Cerebellar cortex (tissue), 1 donor: ENCODE data around the gene TMEM187.
A peak's percentile ranks its signal among the peaks of the same experiment; 100 is the strongest.
"Not testable (repeated sequence)": the region's sequence is repeated elsewhere in the genome, so short reads cannot be mapped to it uniquely, and the experiment has no call there.

ENCODE experiments used
- DNase-seq: peaks from one replicate; pipeline ENCODE4 v3.0.0-alpha.2; 2015; ENCODE audit warnings: low spot score

TMEM187 gene

GRCh38 chrX:153971124-153971449, 1.5 kb upstream of the TMEM187 start:
- DNase-seq = peak; percentile 84

DNA sequence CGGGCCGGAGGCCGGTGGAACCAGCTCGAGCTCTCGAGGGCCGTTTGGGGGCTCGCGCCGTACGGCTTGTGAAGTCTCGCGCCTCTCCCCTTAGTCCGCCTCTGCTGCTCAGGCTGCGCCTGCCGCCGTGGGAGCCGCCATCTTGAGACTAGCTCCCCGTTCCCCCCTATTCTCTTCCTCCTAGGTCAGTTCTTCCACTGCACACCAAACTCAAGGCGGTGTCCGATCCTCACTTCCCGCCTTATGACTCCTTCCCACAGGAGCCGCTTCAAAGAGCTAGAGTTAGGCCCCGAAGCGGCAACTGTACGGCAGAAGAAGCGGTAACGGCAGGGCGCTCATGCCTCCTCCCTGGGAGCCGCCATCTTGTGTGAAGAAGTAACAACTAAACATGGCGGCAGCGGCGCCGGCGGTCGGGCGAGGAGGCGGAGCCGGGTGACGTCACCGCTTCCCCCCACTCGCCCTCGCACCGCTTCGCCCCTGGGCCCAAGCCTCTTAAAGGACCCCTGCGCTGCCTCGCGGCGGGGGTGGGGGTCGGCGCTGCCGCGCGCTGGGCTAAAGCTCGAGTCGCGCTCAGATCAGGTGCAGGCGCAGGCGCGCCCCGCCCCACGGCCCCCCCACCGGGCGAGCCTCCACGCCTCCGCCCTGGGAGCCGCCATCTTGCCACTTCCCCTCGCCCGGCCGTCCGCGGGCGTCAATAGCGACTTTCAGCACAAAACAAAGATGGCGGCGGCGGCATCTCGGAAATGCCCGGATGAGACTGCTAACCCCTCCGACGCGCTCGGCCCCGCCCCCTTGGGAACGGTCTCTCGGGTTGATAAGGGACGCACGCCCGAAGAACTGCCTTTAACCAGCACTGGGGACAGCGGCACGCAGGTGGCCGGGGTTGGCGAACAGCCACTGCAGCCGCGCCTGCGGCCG, 845 bp upstream of the TMEM187 start, which contains the start of gene HCFC1:
TSS of gene HCFC1 (minus strand) at position 369 of the 918 bp plus-strand sequence. CDS start 978 bp downstream, outside the sequence.
- peak; percentile 86 for DNase-seq

DNA sequence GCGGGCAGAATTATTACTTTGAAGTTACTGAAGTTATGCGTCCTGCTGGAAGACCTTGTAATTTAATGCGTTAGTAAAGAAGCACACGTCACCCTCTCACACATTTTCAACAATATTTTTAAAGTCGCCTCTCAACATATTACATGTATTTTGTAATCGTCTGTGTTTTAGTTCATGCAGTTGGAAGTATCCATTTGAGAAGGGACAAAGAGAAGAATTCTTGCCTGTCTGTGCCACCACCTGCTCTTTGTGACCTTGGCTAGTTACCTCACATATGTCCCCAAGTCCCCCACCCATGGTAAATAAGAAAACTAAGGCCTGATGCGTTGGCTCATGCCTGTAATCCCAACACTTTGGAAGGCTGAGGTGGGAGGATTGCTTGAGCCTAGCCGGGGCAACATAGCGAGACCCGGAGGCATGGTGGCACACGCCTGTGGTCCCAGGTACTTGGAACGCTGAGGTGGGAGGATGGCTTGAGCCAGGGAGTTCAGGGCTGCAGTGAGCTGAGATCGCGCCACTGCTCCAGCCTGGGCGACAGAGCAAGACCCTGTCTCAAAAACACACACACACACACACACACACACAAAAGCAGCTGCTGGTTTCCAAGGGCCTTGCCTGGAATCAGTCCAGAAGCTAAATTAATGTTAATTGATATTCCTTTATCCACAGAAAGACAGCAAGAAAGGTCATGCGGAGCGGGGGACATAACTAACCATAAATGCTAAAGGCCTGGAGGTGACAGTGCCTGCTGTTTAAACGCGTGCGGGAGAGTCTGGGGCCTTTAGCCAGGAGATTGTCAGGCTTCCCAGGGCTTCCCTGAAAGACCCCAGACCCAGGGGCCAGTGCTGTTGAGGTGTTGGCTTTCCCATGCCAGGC, 811 bp downstream of the TMEM187 start:
- DNase-seq = no peak

- DNase-seq = no peak
Measured at GRCh38 chrX:153974003-153974725, 1.6 kb downstream of the TMEM187 start.

- DNase-seq = no peak
Measured at GRCh38 chrX:153974726-153975286, 2.3 kb downstream of the TMEM187 start.

DNA sequence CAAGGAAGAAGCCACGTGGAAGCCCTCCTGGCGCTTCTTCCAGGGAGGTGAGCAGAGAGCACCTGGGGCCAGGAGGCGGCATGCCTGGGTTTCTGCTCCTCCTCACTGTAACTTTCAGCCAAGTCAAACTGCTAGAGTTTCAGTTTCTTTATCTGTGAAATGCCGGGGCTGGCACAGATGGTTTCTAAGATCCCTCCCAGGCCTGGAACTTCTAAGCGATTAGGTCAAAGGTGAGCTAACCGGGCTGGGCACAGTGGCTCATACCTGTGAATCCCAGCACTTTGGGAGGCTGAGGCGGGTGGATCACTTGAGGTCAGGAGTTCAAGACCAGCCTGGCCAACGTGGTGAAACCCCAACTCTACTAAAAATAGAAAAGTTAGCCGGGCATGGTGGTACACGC, 7.8 kb downstream of the TMEM187 start:
- not testable (repeated sequence) for DNase-seq

DNA sequence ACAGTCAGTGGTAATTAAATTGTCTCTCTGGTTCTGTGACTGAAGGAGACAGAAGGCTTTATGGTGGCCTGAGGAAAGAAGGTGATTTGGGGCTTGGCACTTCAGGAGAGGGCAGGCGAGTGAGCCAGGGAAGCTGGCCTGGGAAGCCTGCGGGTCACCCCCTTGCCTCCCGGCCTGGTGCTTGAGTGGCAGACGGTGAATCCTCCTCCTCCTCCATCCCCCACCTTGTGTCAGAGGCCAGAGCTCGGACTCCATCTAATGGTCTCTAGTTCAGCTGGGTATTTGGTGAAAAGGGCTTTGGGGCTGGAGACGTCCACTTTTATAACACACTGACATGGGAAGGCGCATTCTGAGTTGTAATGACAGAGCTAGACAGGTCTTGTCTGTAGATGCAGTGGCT, 8.7 kb downstream of the TMEM187 start:
- DNase-seq = no peak

GRCh38 chrX:153981771-153982533, 9.4 kb downstream of the TMEM187 start:
- no peak for DNase-seq

DNA sequence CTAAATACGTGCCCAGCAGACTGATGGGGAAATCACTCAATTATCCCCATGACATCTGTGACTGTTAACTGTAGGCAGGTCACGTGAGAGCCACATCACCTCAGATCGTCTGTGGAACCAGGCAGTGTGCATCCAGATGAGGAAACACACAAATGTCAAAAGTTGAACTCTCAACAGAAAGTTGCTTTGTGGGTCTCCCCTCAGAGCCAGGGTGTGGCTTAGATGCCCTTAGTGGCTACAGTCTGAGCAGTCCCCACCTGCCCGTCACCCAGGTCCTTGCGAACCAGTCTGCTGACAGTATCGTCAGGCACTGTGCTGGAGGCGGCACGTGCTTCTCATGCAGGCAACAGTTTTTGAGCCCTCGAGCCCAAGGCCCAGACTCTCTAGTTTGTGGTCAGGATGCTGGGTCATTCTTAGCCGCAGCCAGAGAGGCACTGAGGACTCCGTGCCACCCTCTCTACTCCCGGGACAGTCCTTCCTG, 10.8 kb downstream of the TMEM187 start:
- DNase-seq = no peak

GRCh38 chrX:153984351-153985178, 12.0 kb downstream of the TMEM187 start:
- peak; percentile 73 for DNase-seq

- DNase-seq = no peak
Measured at GRCh38 chrX:153988493-153988892, 15.9 kb downstream of the TMEM187 start.

- DNase-seq = no peak
Measured at GRCh38 chrX:153989973-153990655, 17.6 kb downstream of the TMEM187 start.

DNA sequence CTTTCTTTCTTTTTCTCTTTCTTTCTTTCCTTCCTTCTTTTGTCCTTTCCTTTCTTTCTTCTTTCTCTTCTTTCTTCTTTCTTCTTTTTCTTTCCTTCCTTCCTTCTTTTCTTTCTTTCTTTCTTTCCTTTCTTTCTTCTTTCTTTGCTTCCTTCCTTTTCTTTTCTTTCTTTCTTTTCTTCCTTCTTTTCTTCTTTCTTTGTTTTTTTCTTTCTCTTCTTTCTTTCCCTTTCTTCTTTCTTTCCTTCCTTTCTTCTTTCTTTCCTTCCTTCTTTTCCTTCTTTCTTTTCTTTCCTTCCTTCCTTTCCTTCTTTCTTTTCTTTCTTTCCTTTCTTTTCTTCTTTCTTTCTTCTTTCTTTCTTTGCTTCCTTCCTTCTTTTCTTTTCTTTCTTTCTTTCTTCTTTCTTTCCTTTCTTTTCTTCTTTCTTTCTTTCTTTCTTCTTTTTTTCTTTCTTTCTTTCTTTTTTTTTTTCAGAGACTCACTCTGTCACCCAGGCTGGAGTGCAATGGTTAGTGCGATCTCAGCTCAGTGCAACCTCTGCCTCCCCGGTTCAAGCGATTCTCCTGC, 18.5 kb downstream of the TMEM187 start:
- DNase-seq = no peak

DNA sequence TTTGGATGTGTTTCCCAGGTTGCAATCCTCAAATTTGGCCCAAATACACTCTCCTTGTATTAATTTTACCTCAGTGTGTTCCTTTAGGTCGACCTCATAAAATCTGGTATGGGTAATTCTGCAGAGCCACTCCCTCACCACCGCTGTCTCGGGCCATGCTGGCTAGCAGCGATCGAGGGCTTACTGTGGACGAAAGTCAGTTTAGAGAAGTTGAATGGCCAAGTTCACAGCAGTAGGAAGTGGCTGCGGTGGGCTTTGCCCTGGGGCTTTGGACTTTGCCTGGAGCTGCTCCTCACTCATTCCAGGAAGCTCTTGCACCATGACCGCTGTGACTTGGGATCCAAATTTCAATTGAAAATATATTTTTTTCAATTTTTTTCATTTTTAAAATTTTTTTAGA, 19.6 kb downstream of the TMEM187 start:
- DNase-seq = no peak

DNA sequence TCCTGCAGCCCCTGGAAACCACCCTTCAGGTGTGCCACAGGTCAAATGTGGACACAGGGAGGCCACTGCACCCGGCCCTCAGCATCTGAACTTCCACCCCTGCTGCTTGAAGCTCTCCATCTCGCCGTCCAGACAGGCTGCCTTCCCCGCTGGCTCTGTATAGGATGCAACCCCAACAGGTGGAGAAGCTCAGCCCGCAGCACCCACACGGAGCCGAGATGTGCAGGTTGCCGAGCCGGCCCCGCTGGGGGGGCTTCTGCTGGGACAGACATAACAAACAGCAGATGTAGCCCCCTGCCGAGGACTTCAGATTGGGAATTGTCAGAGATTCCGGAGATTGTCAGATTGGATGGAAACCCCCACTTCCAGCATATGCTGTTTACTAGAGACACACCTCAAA, 20.5 kb downstream of the TMEM187 start:
- no peak for DNase-seq

DNA sequence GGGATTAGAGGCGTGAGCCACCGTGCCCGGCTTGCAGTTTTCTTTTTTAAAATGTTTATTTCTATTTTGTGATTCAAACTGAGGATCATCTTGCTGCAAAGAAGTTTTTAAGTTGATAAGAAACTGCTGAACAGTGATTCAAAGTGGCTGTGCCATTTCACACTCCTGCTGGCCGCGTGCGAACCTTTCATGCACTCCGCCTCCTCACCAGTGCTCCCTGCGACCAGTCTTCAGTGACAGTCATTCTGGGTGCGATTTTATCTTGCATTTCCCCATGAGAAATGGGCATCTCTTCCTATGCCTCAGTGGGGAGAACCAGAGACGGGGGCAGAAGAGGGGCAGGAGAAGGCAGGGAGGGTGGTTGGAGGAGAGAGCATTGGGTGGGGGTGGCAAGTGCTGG, 21.4 kb downstream of the TMEM187 start:
- no peak for DNase-seq

DNA sequence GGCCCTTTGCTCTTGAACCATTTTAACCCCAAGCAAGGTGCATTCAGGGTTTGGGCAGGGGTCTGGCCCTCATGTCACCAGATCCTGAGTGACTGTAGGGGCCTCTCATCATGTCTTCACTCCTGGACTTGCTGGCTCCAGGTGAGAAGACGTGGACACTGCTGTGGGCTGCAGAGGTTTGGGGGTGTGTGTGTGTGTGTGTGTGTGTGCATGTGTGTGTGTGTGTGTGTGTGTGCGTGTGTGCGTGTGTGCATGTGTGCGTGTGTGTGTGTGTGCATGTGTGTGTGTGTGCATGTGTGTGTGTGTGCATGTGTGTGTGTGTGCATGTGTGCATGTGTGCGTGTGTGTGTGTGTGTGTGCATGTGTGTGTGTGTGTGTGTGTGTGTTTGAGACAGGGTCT, 21.8 kb downstream of the TMEM187 start:
- DNase-seq = not testable (repeated sequence)

DNA sequence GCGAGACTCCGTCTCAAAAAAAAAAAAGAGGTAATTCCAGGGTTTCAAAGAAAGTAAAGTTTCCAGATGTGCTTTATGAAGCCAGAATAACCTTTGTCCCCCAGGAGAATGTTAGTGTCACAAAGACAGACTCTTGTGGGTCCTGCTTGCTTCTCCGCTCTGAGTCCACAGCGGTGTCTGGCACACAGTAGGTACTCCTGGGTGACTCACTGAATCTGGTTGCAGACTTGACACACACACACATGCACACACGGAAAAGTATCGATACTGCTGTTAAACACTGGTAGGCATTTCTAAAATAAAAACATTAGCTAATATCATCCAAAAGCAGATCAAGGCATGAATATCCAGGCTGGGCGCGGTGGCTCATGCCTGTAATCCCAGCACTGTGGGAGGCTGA, 22.9 kb downstream of the TMEM187 start:
- DNase-seq = no peak
